NCI-H526 treated with DMSO at 0.1 percent for 48 hours (cell line): ENCODE measurements around the gene PEPD.

ENCODE experiments used
- DNase-seq: peaks from one replicate; lab custom pipeline; 2025; lab: John Stamatoyannopoulos, UW

Gene PEPD

DNA sequence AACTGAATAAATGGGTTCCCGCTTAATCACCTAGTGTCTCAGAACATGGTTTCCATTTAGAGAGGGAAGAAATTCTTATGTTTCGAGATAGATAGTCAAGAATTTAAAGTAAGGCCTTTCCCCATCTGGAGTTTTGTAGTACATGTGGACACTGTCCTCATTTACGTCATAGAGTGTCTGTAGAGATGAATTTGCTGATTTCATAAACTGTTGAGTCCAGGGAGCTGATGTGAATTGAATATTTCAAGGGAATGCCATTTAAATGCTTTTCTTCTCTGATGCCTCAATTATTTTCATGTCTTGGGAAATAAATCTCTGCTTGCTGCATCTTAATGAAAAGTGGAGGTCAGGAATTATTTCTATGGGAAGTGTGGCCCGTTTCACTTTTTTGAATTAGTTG lies 138.6 kb downstream of the PEPD start:
- no peak for DNase-seq

- DNase-seq = no peak
Measured at GRCh38 chr19:33382006-33382405, 139.6 kb downstream of the PEPD start.

- DNase-seq = no peak
Measured at GRCh38 chr19:33381101-33381500, 140.5 kb downstream of the PEPD start.

- DNase-seq = no peak
Measured at GRCh38 chr19:33379151-33379829, 142.3 kb downstream of the PEPD start.

GRCh38 chr19:33377586-33378475 lies 143.8 kb downstream of the PEPD start:
- no peak for DNase-seq

DNA sequence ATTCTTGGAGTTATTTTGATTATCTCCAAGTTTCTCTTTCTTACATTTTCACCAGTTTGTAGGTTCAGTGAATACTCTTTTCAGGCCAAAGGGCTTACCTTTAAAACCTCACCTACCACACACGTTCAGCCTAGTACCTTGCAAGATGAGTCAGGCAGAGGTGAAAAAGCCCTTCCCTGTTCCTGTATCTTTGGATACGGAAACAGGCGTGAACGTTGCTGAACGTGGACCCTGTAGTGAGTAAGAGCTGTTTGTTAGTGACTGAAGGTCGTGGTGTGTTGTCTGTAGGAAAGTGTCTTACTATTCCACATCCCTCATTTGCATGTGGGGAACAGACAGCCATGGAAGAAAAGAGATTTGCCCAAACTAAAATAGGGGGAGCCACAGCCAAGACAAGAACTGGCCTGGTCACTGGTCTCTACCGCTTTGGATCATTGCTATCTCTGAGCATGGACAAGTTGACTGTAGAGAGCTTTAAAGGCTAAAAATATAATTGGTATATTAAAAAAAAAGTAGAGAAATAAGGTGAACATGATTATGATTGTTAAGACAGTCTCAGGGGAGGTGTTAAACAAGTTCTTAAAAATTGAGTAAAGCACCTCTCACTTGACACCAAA lies 144.5 kb downstream of the PEPD start:
- no peak for DNase-seq

DNA sequence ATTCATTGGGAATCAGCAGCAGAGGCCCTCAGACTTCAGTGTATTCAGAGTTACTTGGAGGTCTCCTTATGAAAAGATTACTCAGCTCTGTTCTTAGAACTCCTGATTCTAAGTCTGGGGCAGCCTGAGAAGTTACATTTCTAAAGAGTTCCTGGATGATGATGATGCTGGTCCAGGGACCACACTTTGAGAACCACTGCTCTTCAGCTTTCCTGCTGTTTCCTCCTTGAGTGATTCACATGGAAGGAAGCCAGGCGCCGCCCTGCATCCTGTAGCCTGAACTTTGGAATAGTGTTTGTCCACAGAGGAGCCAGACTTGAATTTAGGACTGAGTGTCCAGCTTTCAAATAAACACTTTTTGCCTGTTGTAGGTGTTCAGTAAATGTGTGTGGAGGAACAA lies 145.2 kb downstream of the PEPD start:
- no peak for DNase-seq

- no peak for DNase-seq
Measured at GRCh38 chr19:33375837-33376159, 145.8 kb downstream of the PEPD start.

GRCh38 chr19:33375156-33375836 lies 146.3 kb downstream of the PEPD start:
- no peak for DNase-seq

- peak; percentile 85 for DNase-seq
Measured at GRCh38 chr19:33374236-33374714, 147.3 kb downstream of the PEPD start.

- peak; percentile 92 for DNase-seq
Measured at GRCh38 chr19:33373453-33374235, 147.9 kb downstream of the PEPD start, which contains the start of gene CEBPG. Gene CEBPG, plus strand, starts transcription at chr19:33373709. Its CDS starts 5,531 bp downstream, at chr19:33379240.

DNA sequence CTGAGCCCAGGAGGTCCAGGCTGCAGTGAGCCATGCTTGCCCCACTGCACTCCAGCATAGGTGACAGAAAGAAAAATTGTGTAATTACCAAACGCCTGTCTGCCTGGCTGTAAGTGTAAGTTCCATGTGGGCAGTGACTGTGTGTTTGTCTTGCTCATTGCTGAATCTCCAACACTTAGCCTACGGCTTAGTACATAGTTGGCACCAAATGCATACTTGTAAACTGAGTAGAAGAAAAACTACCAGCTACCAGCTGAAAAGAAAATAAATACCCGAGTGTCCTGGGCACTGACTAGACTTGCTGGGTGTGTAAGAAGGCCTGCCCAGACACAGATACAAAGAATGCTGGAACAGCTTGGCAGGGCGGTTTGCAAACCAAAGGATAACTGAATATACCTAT lies 150.8 kb downstream of the PEPD start:
- DNase-seq = no peak

DNA sequence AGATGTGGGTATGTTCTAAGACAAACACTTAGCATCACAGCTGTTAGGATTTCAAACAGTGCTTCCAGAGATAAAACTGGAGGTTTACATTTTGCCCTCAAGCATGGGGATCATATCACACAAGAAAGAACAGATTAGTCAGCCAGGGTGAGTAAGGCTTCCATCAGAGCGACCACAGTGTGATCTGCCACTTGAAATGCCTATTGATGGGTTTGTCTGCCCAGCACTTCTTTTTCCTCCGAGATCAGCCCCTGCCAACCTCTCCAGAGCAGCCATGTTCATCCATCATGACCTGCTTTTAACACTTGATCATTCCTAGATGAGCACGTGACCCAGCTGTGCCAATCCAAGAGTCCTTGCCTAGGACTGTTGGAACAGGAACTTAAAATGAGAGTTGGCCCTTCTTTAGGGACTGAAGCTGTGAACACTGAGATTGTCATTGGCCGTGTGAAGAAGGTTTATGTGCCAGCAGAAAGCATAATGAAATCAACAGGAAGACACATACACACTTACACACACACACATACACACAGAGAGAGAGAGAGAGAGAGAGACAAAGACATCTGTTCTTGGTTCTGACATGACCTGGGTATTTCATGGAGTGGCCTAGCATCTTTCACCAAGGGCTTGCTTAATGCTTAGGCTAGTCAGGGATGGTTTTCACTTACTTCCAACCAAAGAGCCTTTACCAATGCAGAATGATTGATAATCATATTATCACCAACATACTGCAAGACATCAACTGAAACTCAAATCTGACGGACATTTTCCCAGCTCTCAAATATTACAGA lies 153.3 kb downstream of the PEPD start:
- DNase-seq = no peak

- DNase-seq = no peak
Measured at GRCh38 chr19:33366897-33367296, 154.7 kb downstream of the PEPD start.

DNA sequence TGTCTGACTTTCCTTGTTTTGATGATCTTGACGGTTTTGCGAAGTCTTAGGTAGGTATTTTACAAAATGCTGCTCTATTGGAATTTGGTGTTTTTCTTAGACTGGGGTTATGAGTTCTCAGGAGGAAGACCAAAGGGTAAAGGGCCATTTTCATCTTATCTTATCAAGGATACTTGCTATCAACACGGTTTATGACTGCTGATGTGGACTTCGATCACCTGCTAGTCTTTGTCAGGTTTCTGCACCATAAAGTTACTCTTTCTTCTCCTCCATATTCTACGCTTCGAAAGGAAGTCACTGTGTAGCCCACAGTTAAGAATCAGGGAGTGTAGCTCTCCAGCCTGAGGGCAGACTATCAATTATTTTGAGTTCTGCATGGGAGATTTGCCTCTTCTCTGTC lies 155.5 kb downstream of the PEPD start:
- no peak for DNase-seq

GRCh38 chr19:33365691-33366090 lies 155.9 kb downstream of the PEPD start:
- no peak for DNase-seq

DNA sequence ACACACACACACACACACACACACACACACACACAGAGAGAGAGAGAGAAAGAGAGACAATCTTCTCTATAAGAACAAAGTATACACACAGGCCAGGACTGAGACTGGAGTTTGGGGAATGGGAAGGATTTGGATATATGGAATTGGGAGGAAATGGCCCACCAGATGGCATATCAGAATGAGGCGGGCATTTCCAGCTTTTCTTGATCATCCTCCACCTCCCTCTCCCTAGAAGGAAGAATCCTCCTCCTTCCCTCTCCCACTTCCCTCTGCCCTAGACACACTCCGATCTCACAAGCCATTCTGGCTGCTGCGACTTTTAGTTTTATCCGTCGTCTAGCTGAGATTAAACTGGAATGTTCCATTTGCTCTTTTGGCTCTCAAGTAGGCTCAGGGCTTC lies 158.1 kb downstream of the PEPD start:
- DNase-seq = no peak

GRCh38 chr19:33362508-33363228 lies 158.9 kb downstream of the PEPD start:
- DNase-seq = no peak

- DNase-seq = no peak
Measured at GRCh38 chr19:33359581-33359980, 162.0 kb downstream of the PEPD start.

DNA sequence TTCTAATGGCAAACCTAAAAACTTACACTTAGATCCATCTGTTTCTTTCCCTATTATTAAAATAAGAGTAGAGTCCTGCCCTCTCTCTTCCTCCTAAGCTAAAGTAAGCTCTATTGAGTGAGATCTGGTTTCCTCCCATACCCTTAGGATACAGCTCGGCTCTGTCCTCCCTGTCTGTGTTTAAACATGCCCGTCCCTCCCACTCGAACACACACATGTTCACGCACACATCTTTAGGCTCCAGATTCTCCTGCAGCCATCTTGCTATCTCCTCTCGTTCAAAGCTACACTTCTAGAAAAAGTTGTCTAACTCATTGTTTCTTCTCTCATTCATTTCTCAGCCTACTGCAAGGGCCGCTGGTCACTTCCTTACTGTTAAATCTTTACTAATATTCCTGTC lies 163.2 kb downstream of the PEPD start:
- DNase-seq = no peak
